NK-92 treated with Interleukin-12 subunit alpha and Interleukin-12 subunit beta, amount 100 ng/mL, for 24 hours (cell line): ENCODE data around the gene MALAT1.
"Not testable (repeated sequence)": the region's sequence is repeated elsewhere in the genome, so short reads cannot be mapped to it uniquely, and the experiment has no call there.

Source experiments
- DNase-seq: peaks from one replicate; lab custom pipeline; 2025; lab: John Stamatoyannopoulos, UW

MALAT1 gene

GRCh38 chr11:65522718-65523630, 24.1 kb downstream of the MALAT1 start:
- not testable (repeated sequence) for DNase-seq

GRCh38 chr11:65523631-65523968, 24.8 kb downstream of the MALAT1 start:
- not testable (repeated sequence) for DNase-seq

DNA sequence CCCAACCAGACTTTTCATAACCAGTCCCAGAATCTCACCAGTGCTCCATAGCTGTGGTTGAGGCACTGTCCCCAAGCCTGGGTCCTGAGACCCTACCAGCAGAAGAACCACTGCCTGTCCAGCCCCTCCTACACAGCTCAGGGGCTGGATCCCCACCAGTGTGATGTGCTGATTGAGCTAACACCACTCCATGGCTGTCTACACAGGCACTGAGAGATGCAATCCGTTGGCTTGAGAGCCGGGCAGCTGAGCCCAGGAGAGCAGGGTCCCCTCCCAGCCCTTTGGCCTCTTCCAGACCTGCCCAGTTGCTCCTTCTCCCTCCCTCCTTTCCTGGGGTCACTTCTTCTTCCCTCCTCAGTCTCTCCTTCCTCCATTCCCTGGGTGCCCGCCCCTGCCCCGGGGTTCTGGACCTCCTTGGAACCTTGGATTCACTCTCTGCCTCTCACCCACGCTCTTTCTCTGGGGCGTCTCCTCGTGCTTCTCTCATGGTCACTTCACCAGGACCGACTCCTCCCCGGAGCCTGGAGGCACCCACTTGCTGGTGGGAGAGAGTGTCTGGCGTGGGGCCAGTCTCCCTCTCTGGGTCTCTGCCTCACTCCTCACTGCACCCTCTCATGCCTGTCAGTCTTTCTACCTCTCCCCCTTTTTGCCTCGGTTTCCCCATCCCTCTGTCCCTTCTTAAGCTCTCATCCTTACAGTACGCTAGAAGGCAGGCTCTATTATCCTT, 25.3 kb downstream of the MALAT1 start:
- no peak for DNase-seq

GRCh38 chr11:65524741-65525545, 26.1 kb downstream of the MALAT1 start, which contains the start of gene SCYL1:
TSS of gene SCYL1 (plus strand) at chr11:65525083. CDS start at chr11:65525154, 71 bp downstream.
- DNase-seq: peak; percentile 75

GRCh38 chr11:65525546-65526480, 27.0 kb downstream of the MALAT1 start:
- no peak for DNase-seq

DNA sequence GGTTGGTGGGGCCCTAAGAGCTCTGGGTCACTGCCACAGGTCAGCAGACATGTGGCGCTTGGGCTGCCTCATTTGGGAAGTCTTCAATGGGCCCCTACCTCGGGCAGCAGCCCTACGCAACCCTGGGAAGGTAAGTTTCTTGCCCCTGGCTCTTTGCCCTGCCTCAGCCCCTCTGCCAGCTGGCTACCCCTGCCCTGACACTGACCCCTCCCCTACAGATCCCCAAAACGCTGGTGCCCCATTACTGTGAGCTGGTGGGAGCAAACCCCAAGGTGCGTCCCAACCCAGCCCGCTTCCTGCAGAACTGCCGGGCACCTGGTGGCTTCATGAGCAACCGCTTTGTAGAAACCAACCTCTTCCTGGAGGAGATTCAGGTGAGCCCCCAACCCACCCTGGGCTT, 27.9 kb downstream of the MALAT1 start:
- no peak for DNase-seq

GRCh38 chr11:65528819-65529350, 30.0 kb downstream of the MALAT1 start:
- DNase-seq: no peak

DNA sequence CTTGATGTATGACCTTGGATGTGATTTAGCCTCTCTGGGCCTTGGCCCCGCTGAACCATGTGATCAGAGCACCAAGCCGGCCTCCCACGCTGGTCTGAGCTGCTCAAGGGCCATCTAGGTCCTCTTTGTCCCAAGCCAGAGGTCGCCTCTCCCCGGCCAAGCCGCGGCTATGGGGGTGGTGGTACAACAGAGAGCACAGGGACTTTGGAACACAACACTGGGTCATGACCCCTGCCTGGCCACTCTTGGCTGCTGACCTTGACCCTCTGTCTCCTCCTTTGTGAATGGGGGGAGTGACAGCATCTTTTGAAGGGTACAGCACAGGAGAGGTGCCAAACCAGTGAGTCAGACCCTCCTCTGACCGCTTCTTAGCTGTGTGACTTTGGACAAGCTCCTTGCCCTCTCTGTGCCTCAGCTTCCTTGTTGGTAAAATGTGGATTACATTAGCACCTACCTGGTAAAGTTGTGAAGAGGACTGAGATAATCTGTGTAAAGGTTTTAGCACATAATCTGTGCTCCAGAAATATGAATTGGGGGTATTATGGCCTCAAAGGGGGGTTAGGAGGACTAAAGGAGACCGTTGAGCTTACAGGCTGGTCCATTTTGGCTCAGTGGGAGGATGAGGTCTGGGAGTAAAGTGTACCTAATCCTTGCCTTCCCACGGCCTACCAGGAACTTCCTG, 30.8 kb downstream of the MALAT1 start:
- DNase-seq: no peak

- DNase-seq: no peak
These were observed 31.3 kb downstream of the MALAT1 start for GRCh38 chr11:65530157-65530496.

DNA sequence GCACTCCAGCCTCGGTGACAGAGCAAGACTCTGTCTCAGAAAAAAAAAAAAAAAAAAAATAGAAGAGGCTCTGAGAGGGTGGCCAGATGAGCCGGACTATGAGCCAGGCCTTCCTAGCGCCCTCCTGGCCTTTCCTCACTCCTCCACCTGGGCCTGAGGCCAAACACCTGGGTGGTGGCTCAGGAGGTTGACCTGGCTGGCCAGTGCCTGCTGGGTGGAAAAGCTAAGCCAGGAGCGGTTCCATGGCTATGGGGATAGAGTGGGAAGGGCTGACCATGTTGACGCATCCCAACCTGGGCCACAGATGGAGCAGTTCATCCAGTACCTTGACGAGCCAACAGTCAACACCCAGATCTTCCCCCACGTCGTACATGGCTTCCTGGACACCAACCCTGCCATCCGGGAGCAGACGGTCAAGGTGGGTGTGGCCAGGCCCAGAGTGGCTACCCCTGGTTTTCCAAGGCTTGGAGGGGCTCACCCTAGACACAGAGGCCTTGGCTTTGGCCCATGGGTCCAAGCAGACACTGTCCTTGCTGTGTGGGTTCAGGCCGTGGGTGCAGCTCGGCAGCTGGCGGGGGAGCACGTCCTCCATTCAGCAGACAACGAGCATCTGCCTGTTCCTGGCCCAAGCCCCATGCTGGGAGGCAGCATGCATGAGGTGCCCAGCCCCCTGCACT, 33.7 kb downstream of the MALAT1 start:
- DNase-seq: no peak

GRCh38 chr11:65535102-65535501, 36.3 kb downstream of the MALAT1 start:
- no peak for DNase-seq

DNA sequence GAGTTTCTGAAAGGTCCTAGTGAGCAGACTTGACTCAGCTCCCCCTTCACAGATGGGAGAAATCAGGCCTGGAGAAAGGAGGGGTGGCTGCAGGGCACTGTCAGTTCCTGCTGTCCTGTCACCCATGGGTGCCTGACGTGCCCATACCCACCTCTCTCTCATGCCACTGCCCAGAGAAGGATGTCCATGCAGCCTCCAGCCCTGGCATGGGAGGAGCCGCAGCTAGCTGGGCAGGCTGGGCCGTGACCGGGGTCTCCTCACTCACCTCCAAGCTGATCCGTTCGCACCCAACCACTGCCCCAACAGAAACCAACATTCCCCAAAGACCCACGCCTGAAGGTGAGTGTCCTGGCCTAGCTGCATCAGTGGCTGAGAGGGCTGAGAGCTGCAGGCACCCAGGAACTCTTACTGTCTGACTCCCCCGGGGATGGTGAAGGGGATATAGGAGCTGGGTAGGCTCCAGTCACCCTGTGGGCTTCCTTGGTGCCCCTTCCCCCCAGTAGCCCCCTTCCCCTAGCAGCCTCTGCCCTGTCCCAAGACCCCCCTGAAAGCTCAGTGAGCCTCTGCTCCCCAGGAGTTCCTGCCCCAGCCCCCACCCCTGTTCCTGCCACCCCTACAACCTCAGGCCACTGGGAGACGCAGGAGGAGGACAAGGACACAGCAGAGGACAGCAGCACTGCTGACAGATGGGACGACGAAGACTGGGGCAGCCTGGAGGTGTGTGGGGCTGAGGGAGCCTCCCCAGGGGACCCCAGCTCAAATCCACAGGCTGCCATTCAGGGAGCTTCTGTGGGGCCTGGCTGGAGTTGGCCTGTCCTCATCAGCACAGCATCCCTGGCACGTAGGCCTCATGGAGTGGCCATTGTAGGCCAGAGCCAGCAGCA, 37.8 kb downstream of the MALAT1 start:
- DNase-seq: no peak

DNA sequence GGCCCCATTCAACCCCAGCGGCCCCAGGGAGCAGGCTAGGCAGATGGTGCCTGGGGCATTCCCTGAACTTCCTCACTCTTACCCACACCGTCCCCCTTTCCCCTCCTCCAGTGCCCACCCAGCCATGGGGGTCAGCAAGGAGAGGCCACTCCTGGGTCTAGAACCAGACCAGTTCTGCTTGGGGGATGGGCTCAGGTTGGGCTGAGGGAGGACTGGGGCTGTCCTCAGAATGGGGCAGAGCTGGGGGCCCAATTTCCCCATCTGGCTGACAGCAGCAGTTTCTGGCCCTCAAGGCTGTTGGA, 38.4 kb downstream of the MALAT1 start:
- no peak for DNase-seq

GRCh38 chr11:65537620-65538231, 38.9 kb downstream of the MALAT1 start:
- no peak for DNase-seq

- DNase-seq: no peak
These were observed 39.5 kb downstream of the MALAT1 start for GRCh38 chr11:65538232-65538914.

DNA sequence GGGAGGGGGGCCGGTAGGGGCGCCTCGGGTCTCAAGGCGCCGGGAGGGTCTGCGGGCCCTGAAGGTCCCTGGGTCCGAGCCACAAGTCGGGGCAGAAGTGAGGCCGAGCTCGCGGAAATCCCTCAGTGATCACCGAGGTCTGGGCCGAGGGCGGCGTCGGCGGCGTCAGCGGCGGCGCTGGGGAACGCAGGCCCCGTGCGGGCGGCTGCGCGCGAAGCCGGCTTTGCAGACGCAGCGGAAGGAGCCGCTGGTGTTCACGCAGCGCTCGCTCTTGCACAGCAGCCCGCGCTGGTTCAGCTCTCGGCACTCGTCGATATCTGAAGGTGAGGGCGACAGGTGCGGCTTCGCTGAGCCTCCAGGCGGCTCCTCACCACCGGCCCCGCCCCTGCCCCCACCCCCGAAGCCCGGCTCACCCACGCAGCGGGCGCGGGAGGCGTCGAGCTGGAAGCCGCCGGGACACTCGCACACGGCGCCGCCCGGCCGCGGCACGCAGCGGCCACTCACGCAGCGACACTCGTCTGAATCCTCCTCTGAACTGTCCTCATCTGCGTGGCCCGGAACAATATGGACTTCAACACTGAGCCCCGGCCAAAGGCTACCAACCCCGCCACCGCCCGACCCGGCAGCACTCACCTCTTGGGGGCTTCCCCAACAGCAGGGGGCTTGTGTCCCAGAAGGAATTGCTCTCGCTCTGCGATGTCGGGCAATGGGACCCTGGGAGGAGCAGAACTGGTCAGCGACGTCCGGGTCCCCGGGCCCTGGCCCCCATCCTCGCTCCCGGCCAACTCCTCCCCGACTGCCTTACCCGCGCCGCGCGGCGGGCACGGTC, 40.3 kb downstream of the MALAT1 start:
- DNase-seq: no peak

DNA sequence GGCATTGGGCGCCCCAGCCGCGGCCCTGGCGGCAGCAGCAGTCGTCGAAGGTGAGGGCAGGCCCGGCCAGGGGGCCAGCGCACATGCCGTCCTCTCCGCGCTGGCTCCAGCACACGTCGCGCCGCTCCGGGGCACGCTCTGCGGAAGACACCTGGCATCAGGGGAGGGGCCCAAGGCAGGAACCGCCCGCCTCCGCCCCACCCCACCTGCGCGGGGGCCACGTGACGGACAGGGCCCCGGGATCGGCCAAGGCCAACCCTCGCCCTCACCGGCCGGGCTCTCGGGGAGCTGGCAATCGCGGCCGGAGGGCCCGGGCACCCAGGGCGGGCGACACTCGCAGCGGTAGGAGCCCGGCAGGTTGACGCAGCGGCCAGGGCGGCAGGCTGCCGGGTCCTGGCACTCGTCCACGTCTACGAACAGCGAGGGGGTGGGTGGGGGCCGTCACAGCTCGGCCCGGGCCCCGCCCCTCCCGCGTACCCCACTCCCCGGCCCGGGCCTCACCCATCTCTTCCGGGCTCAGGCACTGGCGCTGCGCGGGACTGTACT, 41.0 kb downstream of the MALAT1 start:
- no peak for DNase-seq
